HEK293T (cell line): ENCODE measurements around the gene TXNRD2.

Experiments used
- CTCF ChIA-PET: fragments of 350-600 bp; formaldehyde crosslinking; extraction: SDS; loops from one replicate; lab custom pipeline; 2021; ENCODE audit warnings: antibody characterized with exemption, inconsistent platforms; lab: Yijun Ruan, JAX
- POLR2A ChIA-PET: fragments of 350-600 bp; formaldehyde crosslinking; extraction: SDS; loops from one replicate; lab custom pipeline; 2020; ENCODE audit warnings: antibody characterized with exemption, inconsistent platforms; lab: Yijun Ruan, JAX
- DNase-seq: peaks from one replicate; pipeline ENCODE4 v3.0.0; 2012; ENCODE audit warnings: mixed read lengths; ENCODE audit errors: extremely low spot score
- ARNT ChIP-seq: fragments of 450-650 bp; IDR thresholded peaks from 2 replicates; pipeline ENCODE4 v1.6.1; 2017; ENCODE audit warnings: mild to moderate bottlenecking
- BHLHE40 ChIP-seq: fragments of 450-650 bp; IDR thresholded peaks from 2 replicates; pipeline ENCODE4 v1.6.1; 2016; ENCODE audit warnings: mild to moderate bottlenecking, moderate library complexity, borderline replicate concordance
- CTBP1 ChIP-seq: fragments of 450-650 bp; IDR thresholded peaks from 2 replicates; pipeline ENCODE4 v1.6.1; 2016; ENCODE audit warnings: borderline replicate concordance
- ELF4 ChIP-seq: fragments of 450-650 bp; IDR thresholded peaks from 2 replicates; pipeline ENCODE4 v1.6.1; 2017; ENCODE audit warnings: antibody characterized with exemption
- FOXA1 ChIP-seq: fragments of 450-650 bp; IDR thresholded peaks from 2 replicates; pipeline ENCODE4 v1.6.1; 2016; ENCODE audit warnings: mild to moderate bottlenecking
- FOXK2 ChIP-seq: fragments of 450-650 bp; IDR thresholded peaks from 2 replicates; pipeline ENCODE4 v1.6.1; 2016; ENCODE audit warnings: mild to moderate bottlenecking
- FOXM1 ChIP-seq: fragments of 450-650 bp; IDR thresholded peaks from 2 replicates; pipeline ENCODE4 v1.6.1; 2017; ENCODE audit warnings: mild to moderate bottlenecking, borderline replicate concordance
- HDGF ChIP-seq: fragments of 450-650 bp; IDR thresholded peaks from 2 replicates; pipeline ENCODE4 v1.6.1; 2017; ENCODE audit warnings: antibody characterized with exemption, borderline replicate concordance
- L3MBTL2 ChIP-seq: fragments of 450-650 bp; conservative IDR thresholded peaks from 2 replicates; pipeline ENCODE4 v1.6.1; 2016; ENCODE audit warnings: mild to moderate bottlenecking
- LEF1 ChIP-seq: fragments of 450-650 bp; IDR thresholded peaks from 2 replicates; pipeline ENCODE4 v1.6.1; 2017; ENCODE audit warnings: mild to moderate bottlenecking, borderline replicate concordance
- NFRKB ChIP-seq: fragments of 450-650 bp; IDR thresholded peaks from 2 replicates; pipeline ENCODE4 v1.6.1; 2016; ENCODE audit warnings: mild to moderate bottlenecking, moderate library complexity
- PKNOX1 ChIP-seq: fragments of 450-650 bp; IDR thresholded peaks from 2 replicates; pipeline ENCODE4 v1.6.1; 2016
- SP1 ChIP-seq: fragments of 450-650 bp; IDR thresholded peaks from 2 replicates; pipeline ENCODE4 v1.6.1; 2017
- SUZ12 ChIP-seq: fragments of 450-650 bp; IDR thresholded peaks from 2 replicates; pipeline ENCODE4 v1.6.1; 2016; ENCODE audit warnings: mild to moderate bottlenecking
- TARDBP ChIP-seq: fragments of 450-650 bp; IDR thresholded peaks from 2 replicates; pipeline ENCODE4 v1.6.1; 2016
- ZNF384 ChIP-seq: fragments of 450-650 bp; IDR thresholded peaks from 2 replicates; pipeline ENCODE4 v1.6.1; 2016

The TXNRD2 gene

DNA sequence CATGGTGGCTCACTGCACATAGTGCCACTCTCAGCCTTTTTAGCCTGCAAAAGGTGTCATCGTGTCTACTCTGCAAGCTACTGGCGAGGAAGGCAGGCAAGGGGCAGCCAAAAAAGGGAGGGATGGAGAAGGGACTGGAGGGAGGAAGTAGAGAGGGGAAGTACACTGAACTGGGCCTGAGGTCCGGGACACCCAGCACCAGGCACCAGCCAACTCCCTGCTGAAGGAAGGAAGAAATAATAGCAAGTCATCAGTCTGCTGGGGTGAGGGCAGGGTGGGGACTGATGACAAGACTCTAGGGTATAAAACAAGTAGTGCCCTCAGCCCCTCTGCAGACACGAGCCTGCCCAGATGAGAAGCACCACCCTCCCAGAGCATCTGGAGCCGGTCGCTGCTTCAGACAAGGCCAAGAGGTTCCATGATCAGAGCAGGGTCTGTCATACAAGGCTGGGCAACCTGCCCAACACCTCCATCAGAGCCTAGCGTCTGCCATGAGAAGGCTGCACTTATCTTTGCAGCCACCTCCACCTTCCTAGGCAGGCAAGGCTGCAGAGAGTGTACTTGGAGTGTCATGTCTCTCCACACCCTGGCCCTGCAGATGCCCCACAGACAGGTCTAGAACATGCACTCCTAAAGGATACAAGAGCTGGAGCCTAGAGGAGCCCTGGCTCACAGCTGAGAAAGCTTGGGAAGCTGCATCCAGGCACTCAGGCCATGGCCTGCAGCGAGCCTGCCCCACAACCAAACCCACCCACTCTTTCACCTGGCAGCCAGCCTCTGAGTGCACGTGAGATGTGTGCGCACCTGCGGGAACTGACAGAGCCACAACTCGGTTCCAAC lies 9.0 kb downstream of the TXNRD2 start:
- CTCF ChIA-PET: no interaction called here

GRCh38 chr22:19931514-19931913 lies 10.1 kb downstream of the TXNRD2 start:
- POLR2A ChIA-PET: interaction anchor here (0.8 kb wide), 1 partner anchor 10 kb away, joined by 3 read pairs; the partner anchor contains the start of genes COMT and TXNRD2
- TF ChIP-seq SP1 (no peak), ELF4 (no peak), LEF1 (no peak), FOXM1 (no peak), ZNF384 (no peak), FOXK2 (no peak), L3MBTL2 (no peak), ARNT (no peak), NFRKB (no peak), TARDBP (no peak), BHLHE40 (no peak), HDGF (no peak), FOXA1 (no peak), CTBP1 (no peak), PKNOX1 (no peak), SUZ12 (no peak)
- DNase-seq: no peak
- CTCF ChIA-PET: no interaction called here

More for the DNA sequence above, 9.0 kb downstream of the TXNRD2 start:
- POLR2A ChIA-PET: interaction anchor here (0.8 kb wide), 1 partner anchor 9 kb away, joined by 3 read pairs; the partner anchor contains the start of genes COMT and TXNRD2
- no peak for DNase-seq
- no peak for TF ChIP-seq SP1
- no peak for TF ChIP-seq FOXK2
- TF ChIP-seq L3MBTL2: no peak
- TF ChIP-seq FOXA1: no peak
- no peak for TF ChIP-seq FOXM1
- TF ChIP-seq ARNT: no peak
- no peak for TF ChIP-seq LEF1
- TF ChIP-seq SUZ12: no peak
- no peak for TF ChIP-seq ELF4
- no peak for TF ChIP-seq NFRKB
- no peak for TF ChIP-seq TARDBP
- no peak for TF ChIP-seq BHLHE40
- TF ChIP-seq PKNOX1: no peak
- TF ChIP-seq ZNF384: no peak
- TF ChIP-seq CTBP1: no peak
- TF ChIP-seq HDGF: no peak

DNA sequence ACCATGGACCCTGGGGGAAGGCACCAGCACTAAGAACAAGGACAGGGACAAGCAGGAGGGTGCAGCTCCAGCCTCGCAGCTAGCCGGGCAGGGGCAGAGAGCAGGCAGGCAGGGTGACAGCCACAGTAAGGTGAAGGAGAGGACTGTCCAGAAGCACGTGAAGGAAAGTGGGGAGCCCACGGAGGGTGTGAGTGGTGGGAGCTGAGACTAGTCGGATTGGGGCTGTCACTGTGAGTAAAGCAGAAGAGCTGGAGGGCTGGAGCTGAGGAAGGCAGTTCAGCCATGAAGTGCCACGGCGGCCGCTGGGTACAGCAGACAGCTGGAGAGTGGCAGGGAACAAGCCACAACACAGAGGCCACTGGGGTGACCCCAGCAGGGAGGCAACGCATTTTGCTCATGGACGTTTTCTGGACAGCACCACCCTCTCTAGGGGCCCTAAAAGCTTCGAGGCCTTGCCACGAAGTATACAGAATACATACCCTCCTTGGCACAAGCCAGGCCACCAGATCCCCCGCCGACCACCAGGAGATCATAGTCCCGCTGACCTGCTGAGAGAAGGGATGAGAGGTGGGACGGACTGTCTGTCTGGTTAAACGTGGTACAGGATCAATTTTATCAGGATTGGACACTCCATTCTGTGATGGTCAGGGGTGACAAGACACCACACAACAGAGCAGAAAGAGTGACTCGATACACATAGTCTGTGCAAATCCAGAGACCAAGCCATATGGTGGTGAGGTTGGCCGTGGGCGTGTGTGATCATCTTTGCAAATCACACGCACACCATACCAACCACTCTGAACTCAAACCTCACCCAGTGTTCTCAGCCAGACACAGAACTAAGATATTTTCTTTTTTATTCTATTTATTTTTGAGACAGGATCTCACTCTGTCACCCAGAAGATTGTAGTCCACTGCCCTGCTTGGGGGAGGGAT lies 10.8 kb downstream of the TXNRD2 start:
- ChIA-PET CTCF (interaction anchor here (0.9 kb wide), 1 partner anchor 200 kb away, joined by 3 read pairs; no protein-coding TSS in a partner anchor), POLR2A (no interaction called here)
- TF ChIP-seq BHLHE40 (no peak), HDGF (no peak), FOXM1 (no peak), ELF4 (no peak), ZNF384 (no peak), SP1 (no peak), NFRKB (no peak), FOXK2 (no peak), FOXA1 (no peak), CTBP1 (no peak), LEF1 (no peak), ARNT (no peak), TARDBP (no peak), L3MBTL2 (no peak), SUZ12 (no peak)

GRCh38 chr22:19929586-19930550 lies 11.8 kb downstream of the TXNRD2 start:
- CTCF ChIA-PET: interaction anchor here (0.9 kb wide), 1 partner anchor 200 kb away, joined by 3 read pairs; no protein-coding TSS in a partner anchor
- TF ChIP-seq FOXM1 (no peak), FOXK2 (no peak), ARNT (no peak), ZNF384 (no peak), SUZ12 (no peak), ELF4 (no peak), TARDBP (no peak)
- DNase-seq: no peak
- POLR2A ChIA-PET: no interaction called here

More for the DNA sequence above, 10.8 kb downstream of the TXNRD2 start:
- no peak for DNase-seq

GRCh38 chr22:19928207-19928606 lies 13.4 kb downstream of the TXNRD2 start:
- POLR2A ChIA-PET: no interaction called here
- TF ChIP-seq ZNF384 (no peak), ELF4 (no peak), SUZ12 (no peak), SP1 (no peak), FOXK2 (no peak), NFRKB (no peak), ARNT (no peak), PKNOX1 (no peak), L3MBTL2 (no peak), TARDBP (no peak), BHLHE40 (no peak), HDGF (no peak), FOXA1 (no peak)
- no peak for DNase-seq
- CTCF ChIA-PET: no interaction called here
